GM18519 (cell line): ENCODE results near the gene ANTXR1.

Source experiments
- ATAC-seq: cut with Tn5 transposase; IDR thresholded peaks from one replicate; pipeline ENCODE4 v1.9.1; 2021; ENCODE audit warnings: mild to moderate bottlenecking, moderate library complexity; ENCODE audit not compliant: unreplicated experiment, low FRiP score

The ANTXR1 gene

DNA sequence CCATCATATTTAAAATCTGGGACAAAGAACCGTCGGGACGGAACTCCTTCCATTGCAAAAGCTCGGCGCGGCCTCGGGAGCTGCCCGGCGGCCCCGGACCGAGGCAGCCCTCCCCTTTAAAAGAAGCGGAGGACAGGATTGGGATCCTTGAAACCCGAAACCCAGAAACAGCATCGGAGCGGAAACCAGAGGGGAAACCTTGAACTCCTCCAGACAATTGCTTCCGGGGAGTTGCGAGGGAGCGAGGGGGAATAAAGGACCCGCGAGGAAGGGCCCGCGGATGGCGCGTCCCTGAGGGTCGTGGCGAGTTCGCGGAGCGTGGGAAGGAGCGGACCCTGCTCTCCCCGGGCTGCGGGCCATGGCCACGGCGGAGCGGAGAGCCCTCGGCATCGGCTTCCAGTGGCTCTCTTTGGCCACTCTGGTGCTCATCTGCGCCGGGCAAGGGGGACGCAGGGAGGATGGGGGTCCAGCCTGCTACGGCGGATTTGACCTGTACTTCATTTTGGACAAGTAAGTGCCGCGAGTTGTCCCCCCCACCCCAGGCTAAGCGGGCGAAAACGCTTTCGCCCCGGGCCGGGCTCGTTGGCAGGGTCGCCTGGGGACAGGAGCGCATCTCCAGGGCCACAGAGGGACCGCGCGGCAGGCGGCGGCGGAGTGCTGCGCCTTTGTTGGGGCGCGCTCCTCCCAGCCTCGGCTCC lies at the start of gene ANTXR1:
ANTXR1 (plus strand) TSS at position 38 of the 698 bp plus-strand sequence; CDS start at position 359, 321 bp downstream.
- ATAC-seq: no peak

DNA sequence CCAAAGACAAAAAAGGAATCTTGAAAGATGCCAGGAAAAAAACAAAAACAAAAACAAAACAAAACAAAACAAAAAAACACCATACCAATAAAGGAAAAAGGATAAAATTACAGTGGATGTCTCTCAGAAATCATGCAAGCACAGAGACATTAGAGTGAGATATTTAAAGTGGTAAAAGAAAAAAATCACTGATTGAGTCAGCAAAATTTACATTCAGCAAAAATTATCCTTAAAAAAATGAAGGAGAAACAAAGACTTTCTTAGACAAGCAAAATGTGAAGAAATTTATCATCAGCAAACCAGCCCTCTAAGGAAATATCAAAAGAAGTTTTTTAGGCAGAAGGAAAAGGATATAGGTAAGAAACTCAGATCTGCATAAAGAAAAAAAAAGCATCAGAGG lies 48.7 kb upstream of the ANTXR1 start:
- no peak for ATAC-seq

DNA sequence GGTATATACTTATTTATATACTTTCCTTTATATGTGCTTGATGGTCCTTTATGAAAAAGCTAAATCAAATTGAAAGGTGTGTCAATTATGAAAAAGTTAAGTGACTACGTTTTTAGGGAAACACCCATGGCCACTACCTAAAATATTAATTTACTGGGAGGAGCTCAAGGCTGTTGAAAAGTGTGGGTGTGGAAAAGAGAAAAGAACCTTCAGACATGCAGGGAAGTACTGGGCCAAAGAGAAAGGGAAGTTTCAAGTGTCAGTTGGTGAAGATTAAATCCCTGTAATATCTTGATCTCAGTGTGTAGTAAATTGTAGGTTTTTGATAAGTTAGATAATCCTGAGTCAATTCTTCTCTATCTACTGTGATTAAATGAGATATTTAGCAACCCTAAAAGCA lies 44.8 kb upstream of the ANTXR1 start:
- no peak for ATAC-seq

DNA sequence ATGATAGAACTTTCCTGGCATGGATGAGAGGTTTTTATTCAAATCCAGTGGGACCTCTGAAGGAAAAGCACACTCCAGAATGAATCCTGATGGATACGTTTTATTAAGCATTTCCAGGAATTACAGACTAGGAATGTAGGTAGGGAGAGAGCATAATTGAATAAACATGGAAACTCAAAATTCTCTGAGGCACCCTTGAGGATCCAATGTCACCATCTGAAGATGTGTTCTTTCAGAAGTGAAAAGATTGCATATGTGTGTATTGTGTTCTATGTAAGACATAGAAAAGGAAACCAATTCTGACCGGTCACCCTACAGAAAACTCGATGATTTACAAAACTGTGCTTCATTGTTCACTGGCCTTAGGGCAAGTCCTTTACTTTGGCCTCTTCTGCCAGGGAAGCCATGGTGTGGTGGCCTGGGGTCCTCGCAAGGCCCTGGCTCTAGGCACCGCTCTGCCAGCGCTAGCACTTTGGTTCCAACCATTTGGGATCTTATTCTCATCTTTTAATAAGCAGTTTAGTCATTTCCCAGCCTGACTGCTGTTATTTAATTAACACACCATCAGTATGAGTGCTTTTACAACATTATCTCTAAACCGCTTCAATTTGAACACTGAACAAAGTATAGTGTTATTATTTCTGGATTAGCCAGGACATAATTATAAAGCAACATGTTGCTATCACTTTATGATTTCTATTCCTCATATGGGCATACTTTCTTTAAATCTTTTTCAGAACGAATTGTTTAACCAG lies 43.1 kb upstream of the ANTXR1 start:
- ATAC-seq: no peak

DNA sequence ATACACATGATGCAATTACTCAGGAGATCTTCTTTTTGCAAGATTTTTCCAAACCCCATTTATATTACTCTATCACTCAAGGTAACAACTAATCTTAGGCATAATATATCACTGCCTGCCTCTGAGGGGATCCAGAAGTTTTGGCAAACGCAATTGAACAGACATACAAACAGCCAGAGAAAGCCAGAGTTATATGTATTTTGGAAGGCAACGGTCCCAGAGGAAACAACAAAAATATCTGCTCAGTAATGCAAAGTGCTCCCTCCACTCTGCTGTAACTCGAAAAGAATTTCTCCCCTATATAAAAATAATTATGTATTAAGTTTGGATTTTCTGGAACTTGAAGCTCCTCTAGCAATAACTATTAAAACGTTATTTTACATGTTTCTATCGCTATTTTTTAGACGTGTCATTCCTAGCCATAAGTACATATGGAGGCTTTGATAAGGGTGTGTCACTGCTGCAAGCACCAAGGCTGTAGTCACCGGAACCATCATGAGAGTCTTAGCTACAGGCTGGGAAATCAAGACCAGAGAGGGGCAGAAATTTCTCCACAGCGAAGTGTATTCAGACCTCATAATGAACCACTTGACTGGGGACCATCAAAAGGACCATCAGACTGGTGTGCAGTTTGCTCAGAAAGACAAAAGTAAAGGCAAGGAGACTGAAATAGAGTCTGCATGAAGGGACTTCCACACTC lies 42.3 kb upstream of the ANTXR1 start:
- ATAC-seq: no peak

DNA sequence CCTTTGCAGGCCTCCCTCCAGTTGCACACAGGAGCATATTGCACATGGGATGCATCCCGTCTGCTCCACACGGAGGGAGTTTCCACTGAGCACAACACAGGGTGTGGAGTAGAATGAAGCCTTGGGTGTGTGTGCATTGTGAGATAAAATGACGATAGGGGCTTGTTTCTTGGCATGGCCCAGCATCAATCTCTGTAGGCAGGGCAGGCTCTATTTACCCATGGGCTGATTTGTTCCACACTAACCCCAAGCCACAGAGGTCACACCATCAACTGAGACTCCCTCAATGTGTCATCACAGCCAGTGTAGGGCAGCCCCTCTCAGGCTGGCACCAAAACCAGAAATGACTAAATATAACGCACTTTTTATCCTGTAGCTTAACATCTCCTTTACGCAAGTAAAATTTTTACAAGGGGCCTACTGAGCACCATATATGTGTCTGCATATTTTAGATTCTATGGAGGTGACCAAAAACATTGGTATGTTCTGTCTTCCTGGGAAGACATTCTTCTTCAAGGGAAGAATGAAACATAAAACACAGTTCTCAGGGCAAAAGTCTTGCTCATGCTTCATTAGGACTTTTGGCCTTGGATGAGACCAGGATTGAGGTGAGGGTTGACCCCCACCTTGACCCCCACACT lies 41.3 kb upstream of the ANTXR1 start:
- no peak for ATAC-seq

DNA sequence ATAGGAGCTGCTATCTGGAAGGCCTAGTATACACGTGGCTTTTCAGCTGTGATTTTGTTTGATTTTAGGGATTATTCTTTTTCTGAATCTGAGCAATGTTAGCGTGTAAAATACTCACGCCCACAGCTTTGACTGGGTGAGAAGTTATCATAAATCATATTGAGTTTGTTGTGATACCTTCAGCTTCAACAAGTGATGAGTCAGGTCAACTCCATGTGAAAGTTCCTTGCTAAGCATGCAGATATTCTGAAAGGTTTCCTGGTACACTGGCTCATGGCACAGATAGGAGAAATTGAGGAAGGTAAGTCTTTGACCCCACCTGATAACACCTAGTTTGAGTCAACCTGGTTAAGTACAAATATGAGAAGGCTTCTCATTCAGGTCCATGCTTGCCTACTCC lies 38.7 kb upstream of the ANTXR1 start, which contains the start of gene GKN1:
GKN1 (plus strand) TSS at position 386 of the 400 bp plus-strand sequence. CDS start 42 bp downstream, outside the sequence.
- no peak for ATAC-seq

DNA sequence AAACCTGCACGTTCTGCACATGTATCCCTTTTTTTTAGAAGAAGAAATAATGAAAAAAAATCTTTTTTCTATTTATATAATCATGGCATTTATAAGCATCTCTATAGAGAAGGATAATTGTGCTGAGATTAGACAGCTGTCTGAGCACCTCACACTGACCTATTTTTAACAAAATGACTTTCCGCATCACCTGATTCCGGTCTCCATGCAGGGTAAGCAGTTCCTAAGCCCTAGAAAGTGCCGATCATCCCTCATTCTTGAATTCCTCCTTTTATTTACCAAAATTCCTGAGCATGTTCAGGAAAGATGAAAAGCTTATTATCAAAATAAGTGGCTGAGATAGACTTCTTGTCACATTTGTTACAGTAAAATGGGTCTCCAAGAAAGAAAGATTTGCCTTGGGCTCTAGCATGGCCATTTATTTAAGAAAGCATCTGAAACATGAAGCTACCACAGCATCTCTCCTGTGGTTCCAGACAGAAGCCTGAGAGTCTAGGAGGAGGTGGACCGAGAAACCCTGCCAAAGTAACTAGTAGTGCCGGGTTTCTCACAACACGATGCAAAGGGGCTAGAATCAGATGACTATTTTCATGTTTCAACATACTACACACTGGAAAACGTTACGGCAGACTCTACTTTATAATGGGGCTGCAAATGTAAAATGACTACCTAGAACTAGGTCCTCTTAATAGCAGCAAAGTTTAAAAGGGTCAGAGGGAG lies 37.9 kb upstream of the ANTXR1 start:
- no peak for ATAC-seq

DNA sequence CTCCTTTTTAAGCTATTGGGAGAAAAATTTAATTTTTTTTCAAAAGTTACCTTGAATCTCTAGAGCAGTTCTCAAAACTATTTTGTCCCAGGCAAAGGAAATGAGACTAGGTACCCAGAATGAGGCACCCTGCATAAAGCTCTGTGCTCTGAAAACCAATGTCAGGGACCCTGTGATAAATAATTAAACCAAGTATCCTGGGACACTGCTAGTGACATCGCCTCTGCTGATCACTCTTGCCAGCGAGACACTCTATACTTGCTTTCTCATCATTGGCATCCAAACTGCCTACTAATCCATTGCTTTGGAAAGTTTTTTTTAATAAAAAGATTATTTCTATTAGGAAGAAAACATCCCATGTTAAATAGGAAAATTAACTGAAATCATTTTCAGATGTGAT lies 37.1 kb upstream of the ANTXR1 start:
- ATAC-seq: no peak

DNA sequence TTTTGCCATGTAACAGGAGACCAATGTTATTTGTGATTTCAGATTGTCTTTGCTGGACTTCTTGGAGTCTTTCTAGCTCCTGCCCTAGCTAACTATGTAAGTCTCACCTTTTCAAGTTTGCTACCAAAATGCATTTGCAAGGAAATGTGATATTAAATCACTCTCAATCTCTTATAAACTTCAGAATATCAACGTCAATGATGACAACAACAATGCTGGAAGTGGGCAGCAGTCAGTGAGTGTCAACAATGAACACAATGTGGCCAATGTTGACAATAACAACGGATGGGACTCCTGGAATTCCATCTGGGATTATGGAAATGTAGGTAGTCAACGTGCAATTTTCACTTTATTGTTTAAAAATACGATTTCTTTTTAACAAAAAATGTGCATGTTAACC lies 35.5 kb upstream of the ANTXR1 start:
- ATAC-seq: no peak

DNA sequence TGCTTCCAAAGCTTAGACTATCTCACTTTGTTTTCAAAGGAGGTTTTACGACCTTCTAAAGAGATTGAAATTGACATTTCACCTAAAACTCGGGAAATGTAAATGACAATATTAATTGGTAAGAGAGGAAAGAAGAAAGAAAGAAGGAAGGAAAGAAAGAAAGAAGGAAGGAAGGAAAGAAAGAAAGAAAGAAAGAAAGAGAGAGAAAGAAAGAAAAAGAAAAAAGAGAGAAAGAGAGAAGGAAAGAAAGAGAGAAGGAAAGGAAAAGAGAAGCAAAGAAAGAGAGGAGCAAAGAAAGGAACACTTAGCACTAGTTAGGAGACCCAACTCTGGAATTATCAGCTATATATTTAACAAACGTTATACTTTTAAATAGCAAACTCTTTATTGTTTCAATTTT lies 34.9 kb upstream of the ANTXR1 start:
- no peak for ATAC-seq

DNA sequence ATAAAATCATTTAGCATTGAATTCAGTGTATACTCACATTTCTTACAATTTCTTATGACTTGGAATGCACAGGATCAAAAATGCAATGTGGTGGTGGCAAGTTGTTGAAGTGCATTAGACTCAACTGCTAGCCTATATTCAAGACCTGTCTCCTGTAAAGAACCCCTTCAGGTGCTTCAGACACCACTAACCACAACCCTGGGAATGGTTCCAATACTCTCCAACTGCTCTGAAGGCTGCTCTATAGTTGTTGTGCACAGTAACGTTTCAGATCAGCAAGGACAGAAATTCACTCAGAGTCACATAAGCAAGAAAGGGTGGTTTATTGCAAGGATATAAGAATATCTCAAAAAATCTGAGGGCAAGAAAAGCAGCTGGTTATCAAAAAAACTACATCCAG lies 32.0 kb upstream of the ANTXR1 start:
- ATAC-seq: no peak

DNA sequence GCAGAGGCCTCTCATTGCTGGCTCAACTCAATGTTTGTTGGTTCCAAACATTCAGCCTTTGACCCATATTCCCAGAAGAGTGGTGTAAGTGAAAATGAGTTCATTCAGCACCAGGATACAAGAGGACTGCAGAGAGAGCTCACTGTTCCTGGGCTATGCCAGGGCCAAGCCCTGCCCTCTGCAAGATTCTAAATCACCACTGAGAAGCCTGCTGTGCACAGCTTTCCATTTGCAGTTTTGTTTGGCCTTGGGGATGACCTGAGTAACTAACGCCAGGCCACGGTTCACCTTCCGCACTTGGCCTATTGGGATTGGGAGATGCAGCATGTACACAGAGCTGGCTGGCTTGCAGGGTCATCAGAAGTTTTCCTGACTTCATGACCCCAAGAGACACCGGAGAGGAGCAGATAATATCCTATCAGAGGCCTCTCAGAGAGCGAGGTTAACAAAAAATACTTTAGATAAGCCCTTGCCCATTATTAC lies 25.9 kb upstream of the ANTXR1 start:
- no peak for ATAC-seq

DNA sequence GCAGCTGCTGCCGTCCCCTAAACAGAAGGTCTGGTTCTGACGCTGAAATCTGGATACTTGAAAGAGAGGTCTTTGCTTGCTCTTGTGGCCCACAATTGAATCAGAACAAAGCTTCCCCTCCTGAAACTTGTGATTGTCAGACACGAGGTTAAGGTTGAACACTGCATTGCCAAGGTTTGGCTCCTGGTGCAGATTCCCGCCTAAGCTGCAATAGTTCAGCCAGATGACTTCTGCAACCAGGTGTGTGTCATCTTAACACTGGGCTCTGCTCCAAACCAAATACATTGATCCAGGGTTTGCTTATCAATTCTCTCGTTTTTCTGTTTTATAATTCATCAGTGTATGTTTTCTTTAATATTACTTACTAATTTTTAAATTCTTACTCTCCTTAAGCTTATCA lies 23.9 kb upstream of the ANTXR1 start:
- ATAC-seq: no peak

DNA sequence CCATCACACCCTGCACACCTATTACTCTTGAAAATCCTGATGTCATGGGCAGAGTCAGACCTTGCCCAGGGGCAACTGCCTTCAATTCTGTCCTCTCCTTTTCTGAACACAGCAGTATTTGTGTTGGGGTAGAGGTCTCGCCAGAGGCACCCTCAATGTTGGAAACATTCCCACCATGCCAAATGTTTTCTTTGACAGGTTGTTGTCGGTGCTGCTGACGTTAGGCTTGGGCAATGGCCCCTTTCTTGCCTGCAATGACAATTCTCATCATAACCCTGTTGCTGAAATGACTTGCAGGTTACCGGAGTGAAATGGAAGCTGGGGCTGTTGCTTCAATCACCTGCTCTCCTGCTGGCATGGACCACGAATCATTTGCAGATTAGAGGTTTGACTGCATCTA lies 20.6 kb upstream of the ANTXR1 start:
- no peak for ATAC-seq

DNA sequence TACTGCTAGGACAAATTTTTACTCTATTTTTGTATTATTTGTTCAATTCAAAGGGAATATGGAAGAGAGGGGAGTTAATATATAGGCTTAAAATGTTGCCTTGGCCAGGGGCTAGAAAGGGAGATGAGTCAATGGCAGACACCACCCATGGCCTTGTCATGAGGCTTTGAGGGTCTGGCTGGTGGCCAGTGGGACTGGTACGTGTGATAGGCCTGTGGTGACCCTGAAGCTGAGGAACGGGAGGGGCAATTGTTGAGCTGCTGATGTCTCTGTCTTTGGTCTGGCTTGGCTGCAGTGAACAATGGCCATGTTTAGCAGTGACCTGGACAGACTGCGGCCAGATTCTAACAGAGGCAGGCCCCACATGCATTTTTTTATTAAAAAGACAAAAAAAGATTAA lies 20.0 kb upstream of the ANTXR1 start:
- no peak for ATAC-seq

DNA sequence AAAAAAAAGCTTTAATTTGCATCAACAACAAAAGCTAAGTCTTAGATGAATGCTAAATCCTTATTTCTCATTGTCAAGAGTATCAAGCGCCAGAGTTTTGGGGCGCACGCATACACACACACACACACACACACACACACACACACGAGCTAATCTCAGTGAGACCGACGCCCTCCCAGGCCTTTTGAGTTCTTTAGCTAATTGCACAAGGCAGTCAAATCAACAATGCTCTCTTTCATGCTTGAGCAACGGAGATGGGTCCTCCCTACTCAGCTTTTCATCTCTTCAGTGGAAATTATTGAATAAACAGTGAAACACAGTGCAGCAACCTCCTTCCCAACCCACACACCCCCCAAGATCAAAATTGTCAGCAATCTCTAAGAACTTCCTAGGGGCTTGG lies 19.3 kb upstream of the ANTXR1 start:
- ATAC-seq: no peak

DNA sequence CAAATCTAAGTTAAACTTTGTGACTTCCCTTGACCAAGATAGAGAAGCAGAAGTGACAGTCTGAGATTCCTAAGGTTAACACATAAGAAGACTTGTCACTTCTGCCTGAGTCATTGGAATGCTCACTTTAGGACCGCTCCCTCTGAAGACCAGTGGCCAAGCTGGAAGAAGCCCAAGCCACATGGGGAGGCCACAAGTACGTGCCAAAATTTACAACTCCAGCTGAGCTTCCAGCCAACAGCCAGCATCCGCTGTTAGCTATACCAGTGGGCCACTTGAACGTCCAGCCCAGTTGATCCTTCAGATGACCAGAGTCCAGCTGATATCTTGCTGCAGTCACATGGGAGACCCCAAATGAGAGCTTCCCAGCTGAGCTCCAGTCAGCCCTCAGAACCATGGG lies 18.1 kb upstream of the ANTXR1 start:
- ATAC-seq: no peak

DNA sequence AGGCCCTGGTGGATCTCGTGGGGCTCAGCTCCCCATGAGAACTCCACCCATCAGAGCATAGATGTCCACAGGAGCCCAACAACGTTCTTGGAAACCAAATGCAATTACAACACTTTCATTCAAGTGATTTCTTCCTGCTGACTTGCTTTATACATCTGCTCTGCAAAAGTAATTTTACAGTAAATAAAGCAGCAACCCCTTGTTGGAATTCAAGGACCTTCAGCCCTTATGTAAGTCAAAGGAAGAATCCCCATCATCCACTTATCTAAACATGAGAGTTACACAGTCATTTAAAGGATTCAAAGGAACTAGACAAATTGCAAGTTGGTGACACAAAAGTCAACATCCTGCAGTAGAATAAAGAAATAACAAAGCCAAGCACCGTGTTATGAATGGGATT lies 17.1 kb upstream of the ANTXR1 start:
- ATAC-seq: no peak

DNA sequence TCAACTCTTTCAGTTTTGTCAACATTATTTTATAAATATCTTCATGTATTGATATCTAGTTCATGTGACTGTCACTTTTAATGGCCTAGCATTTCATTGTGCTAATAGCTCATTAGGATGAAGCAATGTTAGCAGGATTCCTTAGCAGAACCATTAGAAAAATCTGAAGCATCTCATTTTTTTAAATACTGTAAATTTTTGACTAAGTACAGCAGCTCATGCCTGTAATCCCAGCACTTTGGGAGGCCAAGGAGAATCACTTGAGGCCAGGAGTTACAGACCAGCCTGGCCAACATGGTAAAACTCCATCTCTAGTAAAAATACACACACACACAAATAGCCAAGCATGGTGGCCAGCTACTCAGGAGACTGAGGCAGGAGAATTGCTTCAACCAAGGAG lies 15.6 kb upstream of the ANTXR1 start:
- ATAC-seq: no peak
